Upper lobe of right lung (tissue), 1 donor: ENCODE data around the gene MRRF. TPM values are rescaled to one million over a fixed set of nuclear protein-coding genes. Genes with fewer than 3 reads are reported as not detected.

Source experiments
- ATAC-seq: fragments of 200-7000 bp; cut with Tn5 transposase; one replicate; pipeline ENCODE4 v1.9.1; 2020; ENCODE audit warnings: mild to moderate bottlenecking, moderate library complexity
- DNase-seq: peaks from one replicate; pipeline ENCODE4 v3.0.0-alpha.2; 2020
- H3K27ac ChIP-seq: fragments of 200-600 bp; one replicate; pipeline ENCODE4 v1.8.0; 2022
- H3K27me3 ChIP-seq: fragments of 200-600 bp; one replicate; pipeline ENCODE4 v1.8.0; 2022; ENCODE audit warnings: mild to moderate bottlenecking
- H3K36me3 ChIP-seq: fragments of 200-600 bp; one replicate; pipeline ENCODE4 v1.8.0; 2022
- H3K4me1 ChIP-seq: fragments of 200-600 bp; one replicate; pipeline ENCODE4 v1.8.0; 2022
- H3K4me3 ChIP-seq: fragments of 200-600 bp; one replicate; pipeline ENCODE4 v1.8.0; 2022; ENCODE audit warnings: mild to moderate bottlenecking
- H3K9me3 ChIP-seq: fragments of 200-600 bp; one replicate; pipeline ENCODE4 v1.8.0; 2022
- CTCF ChIP-seq: fragments of 200-600 bp; IDR thresholded peaks from one replicate; pipeline ENCODE4 v1.8.0; 2022; ENCODE audit warnings: antibody characterized with exemption
- intact Hi-C: fragments of 100-400 bp; cut with DNase I; formaldehyde crosslinking; loops from one replicate; pipeline ENCODE4 v1.11.0; 2022
- total RNA-seq: library from RNA; stranded (reverse); fragmentation: NEBNext Ultra II Directional; extraction: Animal tissue kit (Norgen Biotek cat#: 25700); gene quantifications from one replicate; pipeline ENCODE4 v1.2.1, GENCODE V29; 2021
- donor health status: DM: no; HTN: yes; CAD: no; lungs with severe emphysema.

MRRF gene
- total RNA-seq, 1 donor from 2014 or later, result 31.9 TPM

GRCh38 chr9:122338536-122338935 is 73.9 kb downstream of the MRRF start:
- H3K9me3 ChIP-seq, result no peaks in the 10 kb centered on the region
- no peaks in the 10 kb centered on the region for H3K36me3 ChIP-seq
- no peaks in the 10 kb centered on the region for H3K27me3 ChIP-seq
- no peak for DNase-seq
- no peak overlapping the region for H3K4me3 ChIP-seq
- no peak for TF ChIP-seq CTCF
- H3K27ac ChIP-seq, result no peak overlapping the region
- ATAC-seq, result no peak
- intact Hi-C loops, result no loop called here
- H3K4me1 ChIP-seq, result no peaks in the 10 kb centered on the region

GRCh38 chr9:122338994-122339393 is 74.3 kb downstream of the MRRF start:
- Histone ChIP-seq H3K36me3 (no peaks in the 10 kb centered on the region), H3K4me3 (no peak overlapping the region), H3K27me3 (no peaks in the 10 kb centered on the region), H3K9me3 (no peaks in the 10 kb centered on the region), H3K4me1 (no peaks in the 10 kb centered on the region), H3K27ac (no peak overlapping the region)
- ATAC-seq (no peak), DNase-seq (no peak)
- no peak for TF ChIP-seq CTCF
- intact Hi-C loops, result no loop called here

GRCh38 chr9:122339579-122339978 is 74.9 kb downstream of the MRRF start:
- ATAC-seq (no peak), DNase-seq (no peak)
- Histone ChIP-seq H3K27ac (no peak overlapping the region), H3K4me1 (no peaks in the 10 kb centered on the region), H3K4me3 (no peak overlapping the region), H3K9me3 (no peaks in the 10 kb centered on the region), H3K27me3 (no peaks in the 10 kb centered on the region), H3K36me3 (no peaks in the 10 kb centered on the region)
- no peak for TF ChIP-seq CTCF
- intact Hi-C loops, result no loop called here

GRCh38 chr9:122340161-122340560 is 75.5 kb downstream of the MRRF start:
- no peak for DNase-seq
- H3K4me1 ChIP-seq, result no peaks in the 10 kb centered on the region
- H3K9me3 ChIP-seq, result no peaks in the 10 kb centered on the region
- no peak for TF ChIP-seq CTCF
- H3K27ac ChIP-seq, result no peak overlapping the region
- no peaks in the 10 kb centered on the region for H3K27me3 ChIP-seq
- no peaks in the 10 kb centered on the region for H3K36me3 ChIP-seq
- H3K4me3 ChIP-seq, result no peak overlapping the region
- ATAC-seq, result no peak
- intact Hi-C loops, result no loop called here

GRCh38 chr9:122342323-122343050 is 77.8 kb downstream of the MRRF start:
- no peaks in the 10 kb centered on the region for H3K9me3 ChIP-seq
- peaks cover 8% of the 10 kb centered on the region for H3K4me1 ChIP-seq
- TF ChIP-seq CTCF, result no peak
- DNase-seq (no peak), ATAC-seq (no peak)
- no peak overlapping the region for H3K4me3 ChIP-seq
- no peak overlapping the region for H3K27ac ChIP-seq
- intact Hi-C loops, result no loop called here
- no peaks in the 10 kb centered on the region for H3K27me3 ChIP-seq
- H3K36me3 ChIP-seq, result no peaks in the 10 kb centered on the region
